Measurements from ENCODE around the gene CST9. TPM values are rescaled to one million over a fixed set of nuclear protein-coding genes. Genes with fewer than 3 reads are reported as not detected.

The CST9 gene
- total RNA-seq, 1 experiment from 2014 or later: not detected

GRCh38 chr20:23632711-23633573, 27.2 kb upstream of the CST9 start:
- H4K91ac ChIP-seq (ENCODE audit: insufficient read length, low read depth, low read length): no peak overlapping the region
- H3K9me3 ChIP-seq (ENCODE audit: control insufficient read depth, low read depth, low read length): no peaks in the 10 kb centered on the region
- H3K56ac ChIP-seq (ENCODE audit: insufficient read length, low read depth, low read length): no peak overlapping the region
- no peak overlapping the region for H3T11ph ChIP-seq (ENCODE audit: low read length)
- no peak overlapping the region for H2BK12ac ChIP-seq (ENCODE audit: insufficient read length, low read depth, low read length)
- no peaks in the 10 kb centered on the region for H3K79me1 ChIP-seq (ENCODE audit: insufficient read depth, low read depth, low read length, poor library complexity, severe bottlenecking)
- no peak overlapping the region for H3K27ac ChIP-seq (ENCODE audit: insufficient read length, low read depth, low read length)
- Mint-ChIP-seq H3K9me3 (peaks cover 0 to 1% of the 10 kb centered on the region in 2 experiments; a peak in 1 of 5 replicates), H3K27me3 (ENCODE audit: low read depth) (peaks cover 14% of the 10 kb centered on the region), H3K27ac (no peak overlapping the region), H3K4me3 (no peak overlapping the region), H3K36me3 (ENCODE audit: insufficient read depth in 1 of 3, low read depth in 3 of 3) (peaks cover 0 to 12% (median 0%) of the 10 kb centered on the region in 3 experiments; a peak in 5 of 7 replicates), H3K4me1 (peaks cover 22 to 32% of the 10 kb centered on the region in 2 experiments)
- H4K8ac ChIP-seq (replicated peaks; ENCODE audit: insufficient read length, low read depth, low read length): no peak overlapping the region
- H3K23ac ChIP-seq (ENCODE audit: insufficient read length, low read depth, low read length): no peak overlapping the region
- H4K20me1 ChIP-seq (ENCODE audit: control insufficient read depth, insufficient read depth, insufficient read length): no peaks in the 10 kb centered on the region
- no peaks in the 10 kb centered on the region for H3K79me2 ChIP-seq (ENCODE audit: insufficient read depth, low read length)
- H3K4me1 ChIP-seq (ENCODE audit: insufficient read depth, low read length): peaks cover 2% of the 10 kb centered on the region; the same call in 1 of the 2 replicates
- no peak overlapping the region for H3K14ac ChIP-seq (ENCODE audit: insufficient read depth, low read length)
- no peak for TF ChIP-seq CTCF (conservative IDR thresholded peaks at IDR 0.05)
- no peak overlapping the region for H2BK20ac ChIP-seq (ENCODE audit: low read depth, low read length, poor library complexity, severe bottlenecking)
- H3K18ac ChIP-seq (ENCODE audit: insufficient read length, low read depth, low read length): no peak overlapping the region
- H3K4ac ChIP-seq (ENCODE audit: low read depth, low read length): no peak overlapping the region
- no peak overlapping the region for H2BK5ac ChIP-seq (ENCODE audit: insufficient read length, low read length)
- no peak overlapping the region for H2BK15ac ChIP-seq (ENCODE audit: low read depth, low read length)
- H4K5ac ChIP-seq (ENCODE audit: insufficient read length, low read depth, low read length): no peak overlapping the region
- no peak overlapping the region for H2AK5ac ChIP-seq (ENCODE audit: insufficient read length, low read length)
- H3K23me2 ChIP-seq (ENCODE audit: insufficient read length, low read depth, low read length, poor library complexity, severe bottlenecking): peaks cover 6% of the 10 kb centered on the region
- no peak overlapping the region for H3K9ac ChIP-seq (ENCODE audit: extremely low read depth, insufficient read length, low read length)
- no peaks in the 10 kb centered on the region for H3K27me3 ChIP-seq (ENCODE audit: insufficient read depth, low read length)
- no peak for DNase-seq
- H3K4me2 ChIP-seq (ENCODE audit: insufficient read depth, insufficient read length, low read length): no peak overlapping the region
- no peak overlapping the region for H2BK120ac ChIP-seq (ENCODE audit: low read depth, low read length, poor library complexity, severe bottlenecking)
- H2AFZ ChIP-seq (ENCODE audit: low read length): no peak overlapping the region
- whole genome bisulfite sequencing (ENCODE audit: extremely low coverage, insufficient read length, low lambda C conversion rate): no CpG with 5 or more reads among the region's 8 CpGs
